Endodermal cell (in vitro differentiated cells): ENCODE measurements around the gene CTIF. TPM values are rescaled to one million over a fixed set of nuclear protein-coding genes. Genes with fewer than 3 reads are reported as not detected.

Experiments used
- DNase-seq: peaks from one replicate; pipeline ENCODE4 v3.0.0-alpha.2; 2017
- H3K27ac ChIP-seq: 2 replicates; pipeline ENCODE4 v1.5.1; 2013; ENCODE audit warnings: mild to moderate bottlenecking, low read depth, low read length, moderate library complexity
- H3K27me3 ChIP-seq: 2 replicates; pipeline ENCODE4 v1.6.1; 2013; ENCODE audit warnings: mild to moderate bottlenecking, low read length, moderate library complexity; ENCODE audit not compliant: insufficient read depth, control insufficient read depth, poor library complexity, severe bottlenecking
- H3K36me3 ChIP-seq: 2 replicates; pipeline ENCODE4 v1.7.0; 2013; ENCODE audit warnings: mild to moderate bottlenecking, low read length, moderate library complexity; ENCODE audit not compliant: control insufficient read depth, insufficient read depth
- H3K4me1 ChIP-seq: one replicate; pipeline ENCODE4 v1.7.0; 2013; ENCODE audit warnings: low read length; ENCODE audit not compliant: control insufficient read depth, insufficient read depth
- H3K4me3 ChIP-seq: 2 replicates; pipeline ENCODE4 v1.5.1; 2013; ENCODE audit warnings: mild to moderate bottlenecking, low read length, moderate library complexity
- H3K9ac ChIP-seq: 2 replicates; pipeline ENCODE4 v1.6.1; 2013; ENCODE audit warnings: mild to moderate bottlenecking, low read length, moderate library complexity; ENCODE audit not compliant: poor library complexity, severe bottlenecking; ENCODE audit errors: extremely low read depth
- H3K9me3 ChIP-seq: 2 replicates; pipeline ENCODE4 v1.6.1; 2013; ENCODE audit warnings: mild to moderate bottlenecking, low read length, moderate library complexity; ENCODE audit not compliant: control insufficient read depth
- H3K27ac Mint-ChIP-seq: 2 replicates; pipeline ENCODE4 v1.8.0; 2020; ENCODE audit warnings: mixed read lengths
- H3K27me3 Mint-ChIP-seq: 2 replicates; pipeline ENCODE4 v1.8.0; 2021; ENCODE audit warnings: mild to moderate bottlenecking, mixed read lengths; ENCODE audit not compliant: insufficient read depth
- H3K36me3 Mint-ChIP-seq: 2 replicates; pipeline ENCODE4 v1.8.0; 2020; ENCODE audit warnings: low read depth, mixed read lengths
- H3K4me1 Mint-ChIP-seq: 2 replicates; pipeline ENCODE4 v1.8.0; 2020; ENCODE audit warnings: mixed read lengths
- H3K4me3 Mint-ChIP-seq: 2 replicates; pipeline ENCODE4 v1.8.0; 2020; ENCODE audit warnings: mild to moderate bottlenecking, moderate library complexity, mixed read lengths
- H3K9me3 Mint-ChIP-seq: 2 replicates; pipeline ENCODE4 v1.8.0; 2020; ENCODE audit warnings: mild to moderate bottlenecking, mixed read lengths
- WGBS, 2 experiments: methylation state at CpG; one replicate each; pipeline versions ENCODE4 v1.1.5 to v1.1.7; 2013; ENCODE audit warnings: missing lambda C conversion rate in 2 of 2, mixed read lengths in 1 of 2; ENCODE audit not compliant: insufficient coverage in 1 of 2, insufficient read length in 1 of 2; 5-methylcytosine and 5-hydroxymethylcytosine counted together
- total RNA-seq, 2 donors: library from RNA; stranded (reverse); fragmentation: NEBNext Ultra II Directional in 1 of 2; extraction: Animal tissue kit (Norgen Biotek cat#: 25700) in 1 of 2; gene quantifications; 2 replicates in 1 of 2; 3 replicates in 1 of 2; pipeline ENCODE4 v1.2.1, GENCODE V29; 2021
- TF ChIP-seq, protein P1 (sequence below): fragments of 200-600 bp; sonication (generic); conservative IDR thresholded peaks from 2 replicates; pipeline ENCODE4 v1.5.0; 2021; ENCODE audit warnings: antibody characterized with exemption, mild to moderate bottlenecking

Gene CTIF
- total RNA-seq, 2 donors from 2014 or later = 33.8 to 41.6 TPM

GRCh38 chr18:48595703-48596218 lies 56.9 kb downstream of the CTIF start:
- WGBS, 2 experiments = 89 to 93% methylated on average over 4 of the region's 4 CpGs
- no peaks in the 10 kb centered on the region for H3K9me3 ChIP-seq
- H3K9ac ChIP-seq = no peak overlapping the region
- H3K27me3 ChIP-seq = no peaks in the 10 kb centered on the region
- Mint-ChIP-seq H3K9me3 (no peaks in the 10 kb centered on the region), H3K27ac (no peak overlapping the region), H3K4me1 (peaks cover 11% of the 10 kb centered on the region), H3K36me3 (peaks cover 5% of the 10 kb centered on the region), H3K4me3 (no peak overlapping the region), H3K27me3 (no peaks in the 10 kb centered on the region)
- no peak overlapping the region for H3K27ac ChIP-seq
- peaks cover 1% of the 10 kb centered on the region for H3K4me1 ChIP-seq
- H3K36me3 ChIP-seq = no peaks in the 10 kb centered on the region
- no peak overlapping the region for H3K4me3 ChIP-seq
- DNase-seq = no peak
- TF ChIP-seq, protein P1, sequence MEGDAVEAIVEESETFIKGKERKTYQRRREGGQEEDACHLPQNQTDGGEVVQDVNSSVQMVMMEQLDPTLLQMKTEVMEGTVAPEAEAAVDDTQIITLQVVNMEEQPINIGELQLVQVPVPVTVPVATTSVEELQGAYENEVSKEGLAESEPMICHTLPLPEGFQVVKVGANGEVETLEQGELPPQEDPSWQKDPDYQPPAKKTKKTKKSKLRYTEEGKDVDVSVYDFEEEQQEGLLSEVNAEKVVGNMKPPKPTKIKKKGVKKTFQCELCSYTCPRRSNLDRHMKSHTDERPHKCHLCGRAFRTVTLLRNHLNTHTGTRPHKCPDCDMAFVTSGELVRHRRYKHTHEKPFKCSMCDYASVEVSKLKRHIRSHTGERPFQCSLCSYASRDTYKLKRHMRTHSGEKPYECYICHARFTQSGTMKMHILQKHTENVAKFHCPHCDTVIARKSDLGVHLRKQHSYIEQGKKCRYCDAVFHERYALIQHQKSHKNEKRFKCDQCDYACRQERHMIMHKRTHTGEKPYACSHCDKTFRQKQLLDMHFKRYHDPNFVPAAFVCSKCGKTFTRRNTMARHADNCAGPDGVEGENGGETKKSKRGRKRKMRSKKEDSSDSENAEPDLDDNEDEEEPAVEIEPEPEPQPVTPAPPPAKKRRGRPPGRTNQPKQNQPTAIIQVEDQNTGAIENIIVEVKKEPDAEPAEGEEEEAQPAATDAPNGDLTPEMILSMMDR = no peak

GRCh38 chr18:48597110-48597509 lies 58.3 kb downstream of the CTIF start:
- peaks cover 5% of the 10 kb centered on the region for H3K36me3 Mint-ChIP-seq
- H3K27me3 Mint-ChIP-seq = no peaks in the 10 kb centered on the region
- peaks cover 4% of the 10 kb centered on the region for H3K4me1 ChIP-seq
- H3K27ac ChIP-seq = no peak overlapping the region
- no peak for DNase-seq
- H3K9ac ChIP-seq = no peak overlapping the region
- no peaks in the 10 kb centered on the region for H3K36me3 ChIP-seq
- no peak overlapping the region for H3K27ac Mint-ChIP-seq
- no peak overlapping the region for H3K4me3 Mint-ChIP-seq
- no peaks in the 10 kb centered on the region for H3K9me3 Mint-ChIP-seq
- TF ChIP-seq, protein P1 = no peak
- H3K27me3 ChIP-seq = no peaks in the 10 kb centered on the region
- no peak overlapping the region for H3K4me3 ChIP-seq
- WGBS, 2 experiments = 85 to 87% methylated on average over 5 of the region's 5 CpGs
- no peaks in the 10 kb centered on the region for H3K9me3 ChIP-seq
- H3K4me1 Mint-ChIP-seq = peaks cover 17% of the 10 kb centered on the region

DNA sequence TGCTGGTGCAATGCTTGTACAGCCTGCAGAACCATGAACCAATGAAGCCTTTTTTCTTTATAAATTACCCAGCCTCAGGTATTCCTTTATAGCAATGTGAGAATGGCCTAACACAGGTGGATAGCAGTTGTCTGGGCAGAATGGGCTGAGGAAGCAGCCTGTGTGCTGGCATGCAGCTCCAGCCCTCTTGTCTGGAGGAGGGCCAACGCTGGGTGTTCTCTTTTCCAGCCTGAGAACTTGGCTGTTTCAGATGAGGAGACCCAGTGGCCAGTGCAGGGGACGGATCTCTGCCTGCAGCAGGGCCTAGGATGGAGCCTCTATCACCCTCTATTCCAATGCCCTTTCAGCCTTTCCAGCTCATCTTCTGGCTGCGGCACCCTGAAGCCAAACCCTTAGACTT lies 58.8 kb downstream of the CTIF start:
- H3K27ac Mint-ChIP-seq = no peak overlapping the region
- no peak overlapping the region for H3K4me3 ChIP-seq

More for the DNA sequence above, 58.8 kb downstream of the CTIF start:
- Mint-ChIP-seq H3K9me3 (no peaks in the 10 kb centered on the region), H3K27me3 (no peaks in the 10 kb centered on the region), H3K4me1 (peaks cover 14% of the 10 kb centered on the region), H3K4me3 (no peak overlapping the region), H3K36me3 (peaks cover 5% of the 10 kb centered on the region)
- Histone ChIP-seq H3K9ac (no peak overlapping the region), H3K9me3 (no peaks in the 10 kb centered on the region), H3K27me3 (no peaks in the 10 kb centered on the region), H3K4me1 (peaks cover 4% of the 10 kb centered on the region), H3K36me3 (no peaks in the 10 kb centered on the region), H3K27ac (no peak overlapping the region)
- TF ChIP-seq, protein P1 = no peak
- WGBS, 2 experiments = 80 to 96% methylated on average over 1 to 3 of the region's 3 CpGs
- no peak for DNase-seq
